Omental fat pad (tissue), 4 donors: ENCODE results near the gene DSC3. TPM values are rescaled to one million over a fixed set of nuclear protein-coding genes. Genes with fewer than 3 reads are reported as not detected.
A peak's percentile ranks its signal among the peaks of the same experiment; 100 is the strongest.
"Not testable (repeated sequence)": the region's sequence is repeated elsewhere in the genome, so short reads cannot be mapped to it uniquely, and the experiment has no call there.

Source experiments
- ATAC-seq: fragments of 150-250 bp; one replicate; pipeline ENCODE4 v1.9.1; 2016; ENCODE audit warnings: mild to moderate bottlenecking, moderate library complexity; ENCODE audit not compliant: low FRiP score
- DNase-seq: peaks from one replicate; pipeline ENCODE4 v3.0.0-alpha.2; 2019; ENCODE audit warnings: low spot score
- total RNA-seq, 4 donors: library from RNA; depleted of rRNA; stranded (reverse); fragments of >200 nt; gene quantifications; one replicate each; pipeline ENCODE4 v1.1.0, GENCODE V29; 2016
- TF ChIP-seq, protein P1 (sequence below), 3 donors: fragments of 450-650 bp; IDR thresholded peaks; one replicate each; pipeline ENCODE4 v1.5.1; 2016 to 2017; ENCODE audit warnings: antibody characterized with exemption in 3 of 3, mild to moderate bottlenecking in 3 of 3, moderate library complexity in 2 of 3

The DSC3 gene
- total RNA-seq, 4 donors from 2014 or later = 0.32 to 60.2 (median 20.9) TPM

DNA sequence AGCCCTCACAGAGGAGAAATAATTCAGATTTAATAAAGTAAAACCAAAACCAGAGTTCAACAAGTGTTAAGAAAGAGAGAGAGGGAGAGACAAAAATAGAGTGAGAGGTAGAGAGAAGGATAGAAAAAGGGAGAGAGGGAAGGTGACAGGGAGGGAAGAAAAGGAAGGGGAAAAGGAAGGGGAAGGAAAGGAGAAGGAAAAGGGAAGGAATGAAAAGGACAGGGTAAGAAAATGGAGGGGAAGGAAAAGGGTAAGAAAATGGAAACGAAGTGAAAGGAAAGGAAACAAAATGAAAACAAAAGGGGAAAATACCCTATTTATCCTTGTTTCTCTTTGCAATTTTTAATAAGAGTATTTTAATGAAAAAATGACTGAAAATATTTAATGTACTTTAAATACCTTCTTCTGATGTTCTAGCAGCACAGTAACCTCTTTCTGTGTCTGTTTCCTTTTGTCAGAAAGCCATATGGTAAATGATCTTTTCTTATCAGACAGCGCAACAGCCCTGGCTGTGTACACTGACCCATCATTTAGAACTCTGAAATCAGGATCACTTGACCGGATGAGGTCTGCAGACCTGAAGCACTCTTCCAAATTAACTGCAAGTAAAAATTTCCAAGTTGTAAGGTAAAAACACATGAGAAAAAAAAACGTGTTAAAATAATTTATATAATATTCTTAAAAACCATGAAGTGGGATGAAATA is 11.8 kb downstream of the DSC3 start:
- no peak for ATAC-seq
- TF ChIP-seq, protein P1, sequence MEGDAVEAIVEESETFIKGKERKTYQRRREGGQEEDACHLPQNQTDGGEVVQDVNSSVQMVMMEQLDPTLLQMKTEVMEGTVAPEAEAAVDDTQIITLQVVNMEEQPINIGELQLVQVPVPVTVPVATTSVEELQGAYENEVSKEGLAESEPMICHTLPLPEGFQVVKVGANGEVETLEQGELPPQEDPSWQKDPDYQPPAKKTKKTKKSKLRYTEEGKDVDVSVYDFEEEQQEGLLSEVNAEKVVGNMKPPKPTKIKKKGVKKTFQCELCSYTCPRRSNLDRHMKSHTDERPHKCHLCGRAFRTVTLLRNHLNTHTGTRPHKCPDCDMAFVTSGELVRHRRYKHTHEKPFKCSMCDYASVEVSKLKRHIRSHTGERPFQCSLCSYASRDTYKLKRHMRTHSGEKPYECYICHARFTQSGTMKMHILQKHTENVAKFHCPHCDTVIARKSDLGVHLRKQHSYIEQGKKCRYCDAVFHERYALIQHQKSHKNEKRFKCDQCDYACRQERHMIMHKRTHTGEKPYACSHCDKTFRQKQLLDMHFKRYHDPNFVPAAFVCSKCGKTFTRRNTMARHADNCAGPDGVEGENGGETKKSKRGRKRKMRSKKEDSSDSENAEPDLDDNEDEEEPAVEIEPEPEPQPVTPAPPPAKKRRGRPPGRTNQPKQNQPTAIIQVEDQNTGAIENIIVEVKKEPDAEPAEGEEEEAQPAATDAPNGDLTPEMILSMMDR (IDR thresholded peaks at IDR 0.05) = no peak

DNA sequence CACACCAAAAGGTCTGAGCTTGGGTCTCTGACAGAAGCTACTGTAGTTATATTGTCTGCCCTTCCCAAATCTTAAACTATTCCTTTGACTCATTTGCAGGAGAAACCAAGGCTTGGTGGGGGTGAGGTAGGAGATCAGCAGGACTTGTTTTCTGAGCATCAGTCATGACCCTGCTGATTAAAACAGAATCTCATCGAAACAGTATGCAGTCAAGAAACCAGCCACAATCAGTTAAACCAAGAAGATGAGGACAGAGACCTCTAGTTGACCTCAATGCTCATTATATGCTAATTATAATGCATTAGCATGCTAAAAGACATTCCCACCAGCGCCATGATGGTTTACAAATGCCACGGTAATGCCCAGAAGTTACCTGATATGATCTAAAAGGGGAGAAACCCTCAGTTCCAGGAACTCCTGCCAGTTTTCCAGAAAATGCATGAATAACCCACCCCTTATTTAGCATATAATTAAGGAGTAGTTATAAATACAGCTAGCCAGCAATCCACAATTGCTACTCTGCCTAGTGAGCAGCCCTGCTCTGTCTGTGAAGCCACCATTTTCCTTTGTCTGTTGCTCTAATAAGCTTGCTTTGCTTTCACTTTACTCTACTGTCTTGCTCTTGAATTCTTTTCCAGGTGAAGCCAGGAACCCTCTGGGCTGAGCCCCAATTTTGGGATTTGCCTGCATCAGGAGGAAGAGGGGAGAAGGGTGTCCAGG is 26.7 kb downstream of the DSC3 start:
- TF ChIP-seq, protein P1 (IDR thresholded peaks at IDR 0.05) = no peak
- ATAC-seq (no peak), DNase-seq (no peak)

More for the DNA sequence above, 11.8 kb downstream of the DSC3 start:
- no peak for DNase-seq

DNA sequence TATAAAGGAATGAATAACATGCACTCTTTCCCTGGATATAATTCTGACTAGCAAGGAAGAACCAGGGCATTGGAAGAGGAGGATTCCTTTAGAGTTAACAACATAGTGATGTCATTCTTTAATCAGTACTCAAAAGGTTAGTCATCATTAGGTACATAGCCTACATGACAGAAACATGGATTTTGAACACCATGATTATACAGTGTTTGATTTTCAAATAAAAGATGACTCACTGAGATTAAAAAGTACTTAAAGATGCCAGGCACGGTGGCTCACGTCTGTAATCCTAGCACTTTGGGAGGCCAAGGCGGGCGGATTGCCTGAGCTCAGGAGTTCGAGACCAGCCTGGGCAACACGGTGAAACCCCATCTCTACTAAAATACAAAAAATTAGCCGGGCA is 31.1 kb downstream of the DSC3 start:
- peak; percentile 88 for ATAC-seq

DNA sequence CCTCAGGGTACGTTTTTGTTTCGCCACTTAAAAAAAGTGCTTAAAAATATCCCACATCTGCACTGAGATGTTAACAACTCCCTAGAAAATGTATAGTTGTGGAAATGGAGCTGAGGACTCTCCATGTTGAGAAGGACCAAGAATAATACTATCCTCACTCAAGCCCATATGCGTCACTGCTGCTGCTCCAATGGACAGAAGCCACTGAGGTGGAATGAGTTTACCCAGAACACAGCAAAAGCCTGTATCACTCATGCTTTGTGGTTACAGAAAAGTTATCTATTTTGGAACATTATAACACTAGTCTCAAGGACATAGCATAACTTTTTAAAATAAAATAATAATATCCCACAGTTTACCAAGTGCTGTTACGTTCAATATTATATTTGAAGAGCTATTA is 31.9 kb downstream of the DSC3 start:
- TF ChIP-seq, protein P1 (IDR thresholded peaks at IDR 0.05) = no peak
- DNase-seq (no peak), ATAC-seq (no peak)

More for the DNA sequence above, 31.1 kb downstream of the DSC3 start:
- DNase-seq = not testable (repeated sequence)

DNA sequence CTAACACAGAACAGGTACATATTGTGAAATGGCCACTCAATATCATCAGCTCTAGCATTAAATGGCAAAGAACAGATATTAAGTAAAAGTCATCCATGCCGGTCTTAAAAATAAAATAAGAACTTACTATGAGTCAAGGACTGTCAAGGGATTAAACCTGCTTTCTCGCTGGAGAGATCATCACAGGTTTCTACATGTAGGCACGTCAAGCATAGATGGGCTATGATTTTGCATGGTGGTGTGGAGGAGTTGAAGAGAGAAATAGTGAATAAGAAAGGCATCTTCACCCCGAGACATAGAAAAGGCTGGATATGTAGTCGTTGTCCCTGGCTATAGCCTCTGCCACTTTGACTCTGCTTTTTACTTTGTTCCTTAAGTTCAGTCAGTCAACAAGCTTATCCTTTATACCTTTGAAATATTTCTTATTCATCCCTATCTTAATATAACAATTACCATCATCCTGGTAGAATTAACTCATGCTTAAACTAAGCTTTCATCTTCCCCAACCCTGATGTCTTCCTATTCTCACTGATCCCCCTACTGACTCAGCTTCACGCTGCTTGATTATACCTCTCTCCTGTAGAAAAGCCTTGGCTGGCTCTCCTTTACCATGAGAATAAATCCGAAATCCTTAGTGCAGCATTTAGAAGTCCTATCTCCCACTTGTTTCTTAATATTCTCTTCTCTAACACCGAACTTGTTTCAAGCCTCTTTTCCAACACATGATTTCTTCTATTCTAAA is 42.5 kb downstream of the DSC3 start:
- no peak for ATAC-seq
- no peak for DNase-seq
- TF ChIP-seq, protein P1 (IDR thresholded peaks at IDR 0.05) = no peak

DNA sequence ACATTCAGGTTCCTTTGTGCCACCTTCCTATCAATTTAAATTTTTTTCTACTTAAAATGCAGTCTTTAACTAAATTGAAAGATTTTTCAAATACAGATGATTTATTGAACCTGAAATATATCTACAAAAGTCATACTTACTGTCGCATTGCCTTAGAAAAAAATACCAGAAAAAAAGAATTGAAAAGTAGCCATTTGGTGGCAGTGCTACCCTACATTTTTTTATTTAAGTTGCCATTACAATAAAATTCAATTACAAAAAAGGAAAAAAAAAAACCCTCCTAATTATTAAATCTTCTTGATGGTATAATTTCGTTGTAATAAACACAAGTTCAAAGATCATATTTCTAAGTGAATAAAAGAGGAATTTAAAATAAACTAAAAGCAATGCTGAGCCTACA is 43.4 kb downstream of the DSC3 start:
- DNase-seq (no peak), ATAC-seq (no peak)
- TF ChIP-seq, protein P1 (IDR thresholded peaks at IDR 0.05) = no peak

DNA sequence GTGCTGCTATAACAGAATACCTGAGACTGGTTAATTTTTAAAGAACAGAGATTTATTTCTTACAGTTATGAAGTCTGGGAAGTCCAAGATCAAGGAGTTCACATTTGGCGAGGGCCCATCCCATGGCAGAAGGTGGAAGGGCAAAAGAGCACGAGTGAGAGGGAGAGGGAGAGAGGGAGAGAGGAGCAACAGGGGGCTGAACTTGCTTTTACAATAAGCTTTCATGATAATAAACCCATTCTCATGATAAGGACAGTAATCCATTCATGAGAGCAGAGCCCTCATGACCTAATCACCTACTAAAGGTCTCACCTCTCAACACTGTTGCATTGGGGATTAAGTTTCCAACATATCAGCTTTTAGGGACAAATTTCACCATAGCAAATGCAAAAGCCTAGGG is 45.3 kb downstream of the DSC3 start:
- ATAC-seq (no peak), DNase-seq (no peak)

More for the DNA sequence above, 45.3 kb downstream of the DSC3 start:
- TF ChIP-seq, protein P1 (IDR thresholded peaks at IDR 0.05) = no peak
